PC-3 (cell line): ENCODE data around the gene APBA1.

ENCODE experiments used
- EZH2 ChIP-seq: fragments of 300-600 bp; sonication (generic); IDR thresholded peaks from one replicate; pipeline ENCODE4 v1.6.1; 2017; ENCODE audit warnings: antibody characterized with exemption, mild to moderate bottlenecking, low read length; ENCODE audit not compliant: unreplicated experiment
- TF ChIP-seq, protein P1 (sequence below): fragments of 300-600 bp; sonication (generic); conservative IDR thresholded peaks from 2 replicates; pipeline ENCODE4 v1.5.1; 2017; ENCODE audit warnings: antibody characterized with exemption, low read depth, mild to moderate bottlenecking, low read length

DNA sequence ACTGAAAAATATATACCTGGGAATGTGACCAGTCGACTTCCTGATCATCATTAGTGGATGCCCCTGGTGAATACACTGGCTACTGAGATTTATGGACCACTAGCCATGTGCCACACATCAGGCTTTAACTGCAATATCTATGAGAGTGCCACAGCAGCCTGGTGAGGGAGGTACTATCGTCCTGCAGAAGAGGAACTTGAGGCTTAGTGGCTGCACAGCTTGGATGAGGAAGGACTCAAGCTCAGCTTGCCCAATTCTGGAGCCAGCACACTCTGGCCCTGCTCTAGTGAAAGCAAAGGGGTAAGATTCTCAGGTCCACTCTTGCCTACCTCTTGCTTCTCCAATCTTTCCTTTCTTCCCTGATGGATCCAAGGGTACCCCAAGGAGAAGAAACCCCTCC lies 217.8 kb downstream of the APBA1 start:
- TF ChIP-seq EZH2 = no peak
- TF ChIP-seq, protein P1, sequence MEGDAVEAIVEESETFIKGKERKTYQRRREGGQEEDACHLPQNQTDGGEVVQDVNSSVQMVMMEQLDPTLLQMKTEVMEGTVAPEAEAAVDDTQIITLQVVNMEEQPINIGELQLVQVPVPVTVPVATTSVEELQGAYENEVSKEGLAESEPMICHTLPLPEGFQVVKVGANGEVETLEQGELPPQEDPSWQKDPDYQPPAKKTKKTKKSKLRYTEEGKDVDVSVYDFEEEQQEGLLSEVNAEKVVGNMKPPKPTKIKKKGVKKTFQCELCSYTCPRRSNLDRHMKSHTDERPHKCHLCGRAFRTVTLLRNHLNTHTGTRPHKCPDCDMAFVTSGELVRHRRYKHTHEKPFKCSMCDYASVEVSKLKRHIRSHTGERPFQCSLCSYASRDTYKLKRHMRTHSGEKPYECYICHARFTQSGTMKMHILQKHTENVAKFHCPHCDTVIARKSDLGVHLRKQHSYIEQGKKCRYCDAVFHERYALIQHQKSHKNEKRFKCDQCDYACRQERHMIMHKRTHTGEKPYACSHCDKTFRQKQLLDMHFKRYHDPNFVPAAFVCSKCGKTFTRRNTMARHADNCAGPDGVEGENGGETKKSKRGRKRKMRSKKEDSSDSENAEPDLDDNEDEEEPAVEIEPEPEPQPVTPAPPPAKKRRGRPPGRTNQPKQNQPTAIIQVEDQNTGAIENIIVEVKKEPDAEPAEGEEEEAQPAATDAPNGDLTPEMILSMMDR = no peak
